Gastroesophageal sphincter (tissue), 4 donors: ENCODE measurements around the gene FRK. TPM values are rescaled to one million over a fixed set of nuclear protein-coding genes. Genes with fewer than 3 reads are reported as not detected.
"Not testable (repeated sequence)": the region's sequence is repeated elsewhere in the genome, so short reads cannot be mapped to it uniquely, and the experiment has no call there.

Experiments used
- ATAC-seq: fragments of 150-250 bp; one replicate; pipeline ENCODE4 v1.9.1; 2016; ENCODE audit warnings: mild to moderate bottlenecking, moderate library complexity
- H3K27ac ChIP-seq, 4 donors: fragments of 200-600 bp; sonication (generic) in 3 of 4; 1 replicate in 3 of 4; 2 replicates in 1 of 4; pipeline ENCODE4 v1.5.1; 2016 to 2019
- H3K27me3 ChIP-seq: fragments of 200-600 bp; sonication (generic); one replicate; pipeline ENCODE4 v1.5.1; 2019
- H3K36me3 ChIP-seq, 2 donors: fragments of 200-600 bp; sonication (generic); one replicate each; pipeline ENCODE4 v1.5.1; 2019; ENCODE audit warnings: control low read depth in 1 of 2
- H3K4me1 ChIP-seq, 3 donors: fragments of 200-600 bp; sonication (generic); 1 replicate in 2 of 3; 2 replicates in 1 of 3; pipeline ENCODE4 v1.5.1; 2016 to 2019; ENCODE audit warnings: control low read depth in 2 of 3
- H3K4me3 ChIP-seq, 2 donors: fragments of 200-600 bp; sonication (generic); one replicate each; pipeline ENCODE4 v1.5.1; 2019; ENCODE audit warnings: mild to moderate bottlenecking in 1 of 2, moderate library complexity in 1 of 2
- H3K9me3 ChIP-seq, 3 donors: fragments of 200-600 bp; sonication (generic); one replicate each; pipeline ENCODE4 v1.5.1; 2017 to 2019; ENCODE audit warnings: control low read depth in 2 of 3
- EP300 ChIP-seq: sonication (generic); formaldehyde crosslinking; IDR thresholded peaks from one replicate; pipeline ENCODE4 v1.6.1; 2017; ENCODE audit warnings: antibody characterized with exemption, mild to moderate bottlenecking
- POLR2A ChIP-seq, 2 donors: fragments of 450-650 bp; IDR thresholded peaks; one replicate each; pipeline ENCODE4 v1.6.1; 2017; ENCODE audit warnings: antibody characterized with exemption in 2 of 2, mild to moderate bottlenecking in 2 of 2, moderate library complexity in 1 of 2
- POLR2AphosphoS5 ChIP-seq: sonication (generic); formaldehyde crosslinking; IDR thresholded peaks from one replicate; pipeline ENCODE4 v1.6.1; 2017; ENCODE audit warnings: antibody characterized with exemption
- WGBS, 2 donors: methylation state at CpG; one replicate each; pipeline ENCODE4 v1.1.5; 2018; ENCODE audit warnings: low coverage in 1 of 2; 5-methylcytosine and 5-hydroxymethylcytosine counted together
- total RNA-seq, 4 donors: library from RNA; depleted of rRNA; stranded (reverse); fragments of >200 nt; gene quantifications; one replicate each; pipeline ENCODE4 v1.1.0, GENCODE V29; 2016
- TF ChIP-seq, protein P1 (sequence below), 4 experiments: fragments of 200-600 bp in 2 of 4; fragments of 450-650 bp in 2 of 4; sonication (generic) in 1 of 4; IDR thresholded peaks; one replicate each; pipeline ENCODE4 v1.5.1; 2017 to 2019; ENCODE audit warnings: antibody characterized with exemption in 4 of 4, mild to moderate bottlenecking in 2 of 4, moderate library complexity in 2 of 4

The FRK gene
- total RNA-seq, 4 donors from 2014 or later: 0.42 to 1.9 (median 1.3) TPM

DNA sequence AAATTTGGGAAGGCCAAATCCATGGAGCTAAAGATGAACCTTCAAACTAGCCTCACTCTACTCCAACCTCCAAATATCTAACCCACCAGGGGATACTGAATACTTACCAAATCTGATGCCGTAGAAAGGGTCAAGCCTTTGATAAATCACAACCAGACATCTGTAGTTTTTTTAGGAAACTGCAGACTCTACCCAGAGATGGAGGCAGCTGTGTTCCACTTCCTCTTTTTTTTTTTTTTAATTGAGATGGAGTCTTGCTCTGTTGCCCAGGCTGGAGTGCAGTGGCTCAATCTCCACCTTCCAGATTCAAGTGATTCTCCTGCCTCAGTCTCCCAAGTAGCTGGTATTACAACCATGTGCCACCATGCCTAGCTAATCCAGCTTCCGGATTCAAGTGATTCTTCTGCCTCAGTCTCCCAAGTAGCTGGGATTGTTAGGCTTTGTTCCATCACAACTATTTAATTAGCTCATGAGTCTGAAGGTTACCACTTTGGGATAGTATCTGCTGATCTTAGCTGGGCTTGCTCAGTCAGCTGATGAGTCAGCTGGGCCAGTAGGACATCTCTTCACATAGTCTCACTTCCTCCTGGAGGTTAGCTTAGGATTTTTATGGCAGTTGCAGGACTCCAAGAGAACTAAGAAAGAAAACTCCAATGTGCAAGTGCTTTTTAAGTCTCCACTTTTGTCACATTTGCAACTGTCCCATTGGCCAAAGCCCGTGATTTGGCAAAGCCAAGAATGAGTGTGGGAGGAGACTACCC is 13.3 kb downstream of the FRK start:
- ATAC-seq: peak; percentile 46
- no peak for TF ChIP-seq POLR2A (IDR thresholded peaks at IDR 0.05)
- H3K36me3 ChIP-seq: no peaks in the 10 kb centered on the region
- H3K9me3 ChIP-seq: peaks cover 0 to 10% (median 0%) of the 10 kb centered on the region in 3 donors
- no peaks in the 10 kb centered on the region for H3K4me1 ChIP-seq
- 71 to 72% methylated on average over 1 to 2 of the region's 3 CpGs for WGBS, 2 donors
- no peak overlapping the region for H3K27ac ChIP-seq
- H3K4me3 ChIP-seq: no peak overlapping the region
- H3K27me3 ChIP-seq: no peaks in the 10 kb centered on the region

DNA sequence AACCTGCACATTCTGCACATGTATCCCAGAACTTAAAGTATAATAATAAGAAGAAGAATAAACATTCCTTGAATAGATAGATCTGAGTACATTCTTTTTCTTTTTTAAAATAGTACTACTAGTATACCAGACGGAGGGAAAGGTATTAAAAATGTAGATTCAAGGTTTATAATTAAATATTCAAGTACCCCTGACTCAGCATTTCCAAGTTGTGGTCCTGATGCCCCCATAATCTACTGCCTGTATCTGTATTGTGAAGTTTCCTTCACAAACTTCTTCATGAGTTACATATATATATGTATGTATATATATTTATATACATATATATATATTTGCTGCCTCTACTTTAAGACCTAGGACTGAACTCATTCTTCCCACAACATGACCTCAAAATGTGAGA is 14.0 kb downstream of the FRK start:
- H3K27me3 ChIP-seq: no peaks in the 10 kb centered on the region
- ATAC-seq: no peak
- H3K36me3 ChIP-seq: no peaks in the 10 kb centered on the region
- peaks cover 0 to 16% (median 0%) of the 10 kb centered on the region in 3 donors for H3K9me3 ChIP-seq
- no peak overlapping the region for H3K27ac ChIP-seq
- 0% methylated on average over 1 of the region's 1 CpG for WGBS, 2 donors
- no peaks in the 10 kb centered on the region for H3K4me1 ChIP-seq
- H3K4me3 ChIP-seq: no peak overlapping the region
- TF ChIP-seq POLR2A (IDR thresholded peaks at IDR 0.05) (no peak), EP300 (no peak), POLR2AphosphoS5 (no peak)
- TF ChIP-seq, protein P1, sequence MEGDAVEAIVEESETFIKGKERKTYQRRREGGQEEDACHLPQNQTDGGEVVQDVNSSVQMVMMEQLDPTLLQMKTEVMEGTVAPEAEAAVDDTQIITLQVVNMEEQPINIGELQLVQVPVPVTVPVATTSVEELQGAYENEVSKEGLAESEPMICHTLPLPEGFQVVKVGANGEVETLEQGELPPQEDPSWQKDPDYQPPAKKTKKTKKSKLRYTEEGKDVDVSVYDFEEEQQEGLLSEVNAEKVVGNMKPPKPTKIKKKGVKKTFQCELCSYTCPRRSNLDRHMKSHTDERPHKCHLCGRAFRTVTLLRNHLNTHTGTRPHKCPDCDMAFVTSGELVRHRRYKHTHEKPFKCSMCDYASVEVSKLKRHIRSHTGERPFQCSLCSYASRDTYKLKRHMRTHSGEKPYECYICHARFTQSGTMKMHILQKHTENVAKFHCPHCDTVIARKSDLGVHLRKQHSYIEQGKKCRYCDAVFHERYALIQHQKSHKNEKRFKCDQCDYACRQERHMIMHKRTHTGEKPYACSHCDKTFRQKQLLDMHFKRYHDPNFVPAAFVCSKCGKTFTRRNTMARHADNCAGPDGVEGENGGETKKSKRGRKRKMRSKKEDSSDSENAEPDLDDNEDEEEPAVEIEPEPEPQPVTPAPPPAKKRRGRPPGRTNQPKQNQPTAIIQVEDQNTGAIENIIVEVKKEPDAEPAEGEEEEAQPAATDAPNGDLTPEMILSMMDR (IDR thresholded peaks at IDR 0.05): no peak

DNA sequence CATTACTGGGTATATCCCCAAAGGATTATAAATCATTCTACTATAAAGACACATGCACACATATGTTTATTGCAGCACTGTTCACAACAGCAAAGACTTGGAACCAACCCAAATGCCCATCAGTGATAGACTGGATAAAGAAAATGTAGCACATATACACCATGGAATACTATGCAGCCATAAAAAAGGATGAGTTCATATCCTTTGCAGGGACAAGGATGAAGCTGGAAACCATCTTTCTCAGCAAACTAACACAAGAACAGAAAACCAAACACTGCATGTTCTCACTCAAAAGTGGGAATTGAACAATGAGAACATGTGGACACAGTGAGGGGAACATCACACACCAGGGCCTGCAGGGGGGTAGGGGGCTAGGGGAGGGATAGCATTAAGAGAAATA is 14.4 kb downstream of the FRK start:
- H3K36me3 ChIP-seq, H3K27ac ChIP-seq, H3K4me1 ChIP-seq, H3K4me3 ChIP-seq, ATAC-seq, H3K27me3 ChIP-seq: not testable (repeated sequence)
- peaks cover 0 to 19% (median 0%) of the 10 kb centered on the region in 3 donors for H3K9me3 ChIP-seq

DNA sequence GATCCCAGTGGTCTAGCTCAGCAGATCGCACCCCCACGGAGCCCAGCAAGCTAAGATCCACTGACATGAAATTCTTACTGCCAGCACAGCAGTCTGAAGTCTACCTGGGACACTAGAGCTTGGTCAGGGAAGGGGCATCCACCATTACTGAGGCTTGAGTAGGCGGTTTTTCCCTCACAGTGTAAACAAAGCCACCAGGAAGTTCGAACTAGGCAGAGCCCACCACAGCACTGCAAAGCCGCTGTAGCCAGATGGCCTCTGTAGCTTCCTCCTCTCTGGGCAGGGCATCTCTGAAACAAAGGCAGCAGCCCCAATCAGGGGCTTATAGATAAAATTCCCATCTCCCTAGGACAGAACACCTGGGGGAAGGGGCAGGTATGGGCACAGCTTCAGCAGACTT is 18.8 kb downstream of the FRK start:
- Histone ChIP-seq H3K9me3 (peaks cover 0 to 19% (median 0%) of the 10 kb centered on the region in 3 donors), H3K27me3 (no peaks in the 10 kb centered on the region), H3K4me1 (no peaks in the 10 kb centered on the region), H3K36me3 (no peaks in the 10 kb centered on the region), H3K27ac (no peak overlapping the region), H3K4me3 (no peak overlapping the region)
- ATAC-seq: no peak
- WGBS, 2 donors: 100% methylated on average over 2 of the region's 5 CpGs; no CpG with 5 or more reads in 1 of the 2 donors
- TF ChIP-seq POLR2A (IDR thresholded peaks at IDR 0.05): no peak
- TF ChIP-seq EP300: no peak
- TF ChIP-seq, protein P1 (IDR thresholded peaks at IDR 0.05): no peak
- no peak for TF ChIP-seq POLR2AphosphoS5

DNA sequence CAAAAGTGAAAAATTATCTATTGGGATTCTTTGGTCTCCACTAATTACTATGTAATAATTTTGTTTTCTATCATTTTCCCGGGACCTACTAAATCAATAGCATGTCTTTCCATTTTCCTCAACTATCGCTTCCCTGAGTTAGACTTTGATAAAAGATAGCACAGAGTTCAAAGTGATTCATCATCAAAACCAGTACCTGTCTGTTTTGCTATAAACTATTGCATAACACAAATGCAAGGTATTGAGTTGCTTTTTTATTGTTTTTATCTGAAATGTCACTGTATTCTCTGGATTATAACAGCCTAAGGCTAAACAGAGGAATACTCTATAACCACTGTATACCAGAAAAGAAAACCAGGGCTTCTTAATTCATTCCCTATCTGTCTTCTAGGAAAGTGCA is 19.7 kb downstream of the FRK start:
- Histone ChIP-seq H3K4me1 (no peaks in the 10 kb centered on the region), H3K36me3 (no peaks in the 10 kb centered on the region), H3K27ac (no peak overlapping the region), H3K27me3 (no peaks in the 10 kb centered on the region), H3K4me3 (no peak overlapping the region), H3K9me3 (peaks cover 0 to 19% (median 0%) of the 10 kb centered on the region in 3 donors)
- 95 to 100% methylated on average over 2 of the region's 2 CpGs for WGBS, 2 donors
- no peak for ATAC-seq
- TF ChIP-seq POLR2AphosphoS5 (no peak), POLR2A (IDR thresholded peaks at IDR 0.05) (no peak), EP300 (no peak)
- TF ChIP-seq, protein P1 (IDR thresholded peaks at IDR 0.05): no peak

DNA sequence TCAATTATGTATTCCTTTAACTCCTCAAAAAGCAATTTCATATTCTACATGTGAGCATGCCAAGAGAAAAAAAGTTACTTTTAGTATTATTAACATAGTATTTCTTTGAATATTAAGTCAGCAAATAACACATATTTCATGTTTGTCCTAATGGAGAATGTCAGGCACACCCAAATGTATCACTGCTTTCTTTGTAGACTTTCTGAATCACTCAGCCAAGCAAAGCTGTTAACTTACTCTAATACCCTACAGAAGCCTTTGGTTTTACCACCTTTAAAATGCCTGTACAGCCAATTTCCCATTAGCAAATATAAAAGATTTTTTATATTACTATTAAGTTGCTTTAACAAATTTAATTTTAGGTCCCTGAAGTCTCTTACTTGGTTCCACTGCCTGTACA is 23.8 kb downstream of the FRK start:
- H3K27me3 ChIP-seq: no peaks in the 10 kb centered on the region
- H3K27ac ChIP-seq: no peak overlapping the region
- TF ChIP-seq EP300: no peak
- no peak for ATAC-seq
- H3K36me3 ChIP-seq: no peaks in the 10 kb centered on the region
- H3K9me3 ChIP-seq: peaks cover 0 to 5% (median 0%) of the 10 kb centered on the region in 3 donors
- H3K4me3 ChIP-seq: no peak overlapping the region
- H3K4me1 ChIP-seq: peaks cover 0 to 11% (median 0%) of the 10 kb centered on the region in 3 donors
